ENCODE results near the gene CCNL2. TPM values are rescaled to one million over a fixed set of nuclear protein-coding genes. Genes with fewer than 3 reads are reported as not detected.

CCNL2 gene
- total RNA-seq, 2 donors from 2014 or later = 92.3 to 104 TPM

DNA sequence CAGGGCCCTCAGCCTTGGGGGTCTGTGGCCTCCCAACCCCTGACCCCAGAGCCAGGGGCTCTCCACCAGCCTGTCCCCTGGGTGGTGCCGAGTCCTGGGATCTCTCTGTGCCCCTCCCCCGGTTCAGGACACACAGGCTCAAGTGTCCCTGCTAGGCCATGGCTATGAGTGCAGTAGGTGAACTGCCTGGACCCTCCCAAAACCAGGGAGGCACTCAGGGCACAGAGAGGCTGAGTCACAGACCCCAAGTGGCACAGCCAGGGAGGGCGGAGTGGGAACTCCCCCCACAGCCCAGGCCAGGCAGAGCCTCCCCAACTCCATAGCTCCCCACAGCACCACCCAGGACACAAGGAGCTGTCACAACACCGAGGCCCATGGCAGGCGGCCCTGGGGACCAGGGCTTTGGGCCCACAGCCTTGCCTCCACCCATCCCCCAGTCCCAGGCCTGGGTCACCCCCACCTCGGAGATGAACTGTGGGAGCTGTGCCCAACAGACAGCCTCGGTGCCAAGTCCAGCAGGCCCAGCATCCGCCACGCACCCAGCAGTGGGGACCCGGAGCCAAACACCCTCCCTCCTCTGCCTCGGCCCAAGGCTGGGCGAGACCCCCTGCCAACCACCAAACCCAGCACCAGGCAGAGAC is 53.2 kb downstream of the CCNL2 start:
- no peak overlapping the region for H3K4me3 ChIP-seq
- H3K4me1 ChIP-seq = peaks cover 17% of the 10 kb centered on the region
- no peaks in the 10 kb centered on the region for H3K36me3 ChIP-seq
- DNase-seq = no peak
- H3K27me3 ChIP-seq = no peaks in the 10 kb centered on the region
- H3K9ac ChIP-seq (ENCODE audit: low read depth in 2 of 2, low read length in 2 of 2) = peak overlapping the region; percentile 9 to 43
- TF ChIP-seq, protein P1, sequence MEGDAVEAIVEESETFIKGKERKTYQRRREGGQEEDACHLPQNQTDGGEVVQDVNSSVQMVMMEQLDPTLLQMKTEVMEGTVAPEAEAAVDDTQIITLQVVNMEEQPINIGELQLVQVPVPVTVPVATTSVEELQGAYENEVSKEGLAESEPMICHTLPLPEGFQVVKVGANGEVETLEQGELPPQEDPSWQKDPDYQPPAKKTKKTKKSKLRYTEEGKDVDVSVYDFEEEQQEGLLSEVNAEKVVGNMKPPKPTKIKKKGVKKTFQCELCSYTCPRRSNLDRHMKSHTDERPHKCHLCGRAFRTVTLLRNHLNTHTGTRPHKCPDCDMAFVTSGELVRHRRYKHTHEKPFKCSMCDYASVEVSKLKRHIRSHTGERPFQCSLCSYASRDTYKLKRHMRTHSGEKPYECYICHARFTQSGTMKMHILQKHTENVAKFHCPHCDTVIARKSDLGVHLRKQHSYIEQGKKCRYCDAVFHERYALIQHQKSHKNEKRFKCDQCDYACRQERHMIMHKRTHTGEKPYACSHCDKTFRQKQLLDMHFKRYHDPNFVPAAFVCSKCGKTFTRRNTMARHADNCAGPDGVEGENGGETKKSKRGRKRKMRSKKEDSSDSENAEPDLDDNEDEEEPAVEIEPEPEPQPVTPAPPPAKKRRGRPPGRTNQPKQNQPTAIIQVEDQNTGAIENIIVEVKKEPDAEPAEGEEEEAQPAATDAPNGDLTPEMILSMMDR (IDR thresholded peaks at IDR 0.05) = no peak
- H3K9me3 ChIP-seq = no peaks in the 10 kb centered on the region
- intact Hi-C loops (cut with DNase I) = no loop called here
- no peak overlapping the region for H3K27ac ChIP-seq

GRCh38 chr1:1345384-1345783 is 53.8 kb downstream of the CCNL2 start:
- Histone ChIP-seq H3K4me3 (no peak overlapping the region), H3K27ac (no peak overlapping the region), H3K27me3 (no peaks in the 10 kb centered on the region), H3K36me3 (no peaks in the 10 kb centered on the region), H3K4me1 (peaks cover 17% of the 10 kb centered on the region), H3K9ac (ENCODE audit: low read depth in 2 of 2, low read length in 2 of 2) (peak overlapping the region in 1 of 2 donors; percentile 9), H3K9me3 (no peaks in the 10 kb centered on the region)
- TF ChIP-seq, protein P1 (IDR thresholded peaks at IDR 0.05) = no peak
- intact Hi-C loops (cut with DNase I) = no loop called here
- no peak for DNase-seq

- peak overlapping the region in 1 of 2 donors; percentile 2 for H3K9ac ChIP-seq (ENCODE audit: low read depth in 2 of 2, low read length in 2 of 2)
Observed at GRCh38 chr1:1344655-1345361, 54.3 kb downstream of the CCNL2 start.

GRCh38 chr1:1343811-1344421 is 55.2 kb downstream of the CCNL2 start:
- DNase-seq = no peak
- H3K9ac ChIP-seq (ENCODE audit: low read depth in 2 of 2, low read length in 2 of 2) = no peak overlapping the region
- H3K36me3 ChIP-seq = no peaks in the 10 kb centered on the region
- no peak overlapping the region for H3K27ac ChIP-seq
- peaks cover 17% of the 10 kb centered on the region for H3K4me1 ChIP-seq
- no peaks in the 10 kb centered on the region for H3K9me3 ChIP-seq
- TF ChIP-seq, protein P1 (IDR thresholded peaks at IDR 0.05) = no peak
- intact Hi-C loops (cut with DNase I) = no loop called here
- no peak overlapping the region for H3K4me3 ChIP-seq
- H3K27me3 ChIP-seq = no peaks in the 10 kb centered on the region

More at GRCh38 chr1:1344655-1345361, 54.3 kb downstream of the CCNL2 start:
- DNase-seq = no peak
- peaks cover 17% of the 10 kb centered on the region for H3K4me1 ChIP-seq
- no peak overlapping the region for H3K4me3 ChIP-seq
- no peak overlapping the region for H3K27ac ChIP-seq
- intact Hi-C loops (cut with DNase I) = no loop called here
- TF ChIP-seq, protein P1 (IDR thresholded peaks at IDR 0.05) = peak; percentile 30
- H3K27me3 ChIP-seq = no peaks in the 10 kb centered on the region
- no peaks in the 10 kb centered on the region for H3K9me3 ChIP-seq
- H3K36me3 ChIP-seq = no peaks in the 10 kb centered on the region

DNA sequence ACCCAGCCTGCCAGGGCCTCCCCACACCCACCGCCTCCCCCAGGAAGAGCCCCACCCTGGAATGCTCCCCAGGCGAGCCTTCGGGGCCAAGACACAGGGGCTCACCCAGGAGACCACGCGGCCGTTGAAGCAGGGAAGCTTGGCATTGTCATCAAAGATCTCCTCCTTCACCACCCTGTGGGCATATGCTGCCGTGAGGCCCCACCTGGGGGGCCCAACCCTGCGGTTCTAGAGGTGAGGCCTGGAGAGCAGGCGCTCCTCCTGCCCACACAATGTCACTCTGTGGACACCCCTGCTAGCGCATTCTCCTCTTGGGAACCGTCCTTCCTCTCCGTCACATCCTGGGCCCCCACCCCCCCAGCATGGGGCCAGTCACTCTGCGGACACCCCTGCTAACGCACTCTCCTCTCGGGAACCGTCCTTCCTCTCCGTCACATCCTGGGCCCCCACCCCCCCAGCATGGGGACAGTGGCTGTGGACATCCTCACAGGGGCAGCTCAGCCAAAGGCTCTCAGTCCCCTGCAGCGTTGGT is 56.5 kb downstream of the CCNL2 start:
- no peak overlapping the region for H3K9ac ChIP-seq (ENCODE audit: low read depth in 2 of 2, low read length in 2 of 2)
- no peaks in the 10 kb centered on the region for H3K36me3 ChIP-seq
- no peak overlapping the region for H3K4me3 ChIP-seq
- no peaks in the 10 kb centered on the region for H3K9me3 ChIP-seq
- peaks cover 14% of the 10 kb centered on the region for H3K4me1 ChIP-seq
- no peak for DNase-seq
- intact Hi-C loops (cut with DNase I) = no loop called here
- TF ChIP-seq, protein P1 (IDR thresholded peaks at IDR 0.05) = no peak
- H3K27ac ChIP-seq = no peak overlapping the region
- H3K27me3 ChIP-seq = no peaks in the 10 kb centered on the region
